Measurements from ENCODE around the gene OSBPL6.

- TF ChIP-seq CTCF (IDR thresholded peaks at IDR 0.05) (no peak), POLR2A (IDR thresholded peaks at IDR 0.05) (no peak)
Observed at GRCh38 chr2:178227187-178227586, 32.9 kb downstream of the OSBPL6 start.

All from lower leg skin (tissue), 3 donors.